Central memory CD8-positive, alpha-beta T cell (primary cell): ENCODE measurements around the gene FAM114A1.
A peak's percentile ranks its signal among the peaks of the same experiment; 100 is the strongest.

Experiments
- ATAC-seq: fragments of 150-1000 bp; cut with Tn5 transposase; replicated peaks from 2 replicates; pipeline ENCODE4 v1.10.0; 2022; ENCODE audit warnings: mild to moderate bottlenecking, moderate FRiP score, moderate number of reproducible peaks; ENCODE audit not compliant: poor library complexity, severe bottlenecking; ENCODE audit errors: extremely low read depth
- DNase-seq, 2 donors: peaks; one replicate each; pipeline ENCODE4 v3.0.0; 2021; ENCODE audit warnings: low spot score in 2 of 2
- H3K27ac Mint-ChIP-seq: one replicate; pipeline ENCODE4 v1.8.0; 2022; ENCODE audit warnings: low read depth, mild to moderate bottlenecking, moderate library complexity, mixed read lengths
- H3K27me3 Mint-ChIP-seq: one replicate; pipeline ENCODE4 v1.8.0; 2022; ENCODE audit warnings: mixed read lengths
- H3K36me3 Mint-ChIP-seq: one replicate; pipeline ENCODE4 v1.8.0; 2022; ENCODE audit warnings: mild to moderate bottlenecking, moderate library complexity, mixed read lengths; ENCODE audit not compliant: insufficient read depth
- H3K4me1 Mint-ChIP-seq: one replicate; pipeline ENCODE4 v1.8.0; 2022; ENCODE audit warnings: mixed read lengths
- H3K4me3 Mint-ChIP-seq: one replicate; pipeline ENCODE4 v1.8.0; 2022; ENCODE audit warnings: mild to moderate bottlenecking, moderate library complexity, mixed read lengths
- H3K9me3 Mint-ChIP-seq: one replicate; pipeline ENCODE4 v1.8.0; 2022; ENCODE audit warnings: mixed read lengths

FAM114A1 gene

GRCh38 chr4:38837334-38837733 lies 30.3 kb upstream of the FAM114A1 start:
- H3K4me3 Mint-ChIP-seq, result peak overlapping the region; percentile 43

GRCh38 chr4:38837849-38838248 lies 29.8 kb upstream of the FAM114A1 start:
- DNase-seq (no peak), ATAC-seq (no peak)
- Mint-ChIP-seq H3K27me3 (peaks cover 2% of the 10 kb centered on the region), H3K27ac (peak overlapping the region; percentile 41), H3K4me3 (peak overlapping the region; percentile 43), H3K36me3 (no peaks in the 10 kb centered on the region), H3K4me1 (peaks cover 20% of the 10 kb centered on the region), H3K9me3 (peaks cover 7% of the 10 kb centered on the region)

More at GRCh38 chr4:38837334-38837733, 30.3 kb upstream of the FAM114A1 start:
- Mint-ChIP-seq H3K9me3 (peaks cover 7% of the 10 kb centered on the region), H3K36me3 (no peaks in the 10 kb centered on the region), H3K4me1 (peaks cover 20% of the 10 kb centered on the region), H3K27me3 (no peaks in the 10 kb centered on the region), H3K27ac (peak overlapping the region; percentile 41)
- ATAC-seq (no peak), DNase-seq (no peak)

- H3K9me3 Mint-ChIP-seq, result no peaks in the 10 kb centered on the region
- DNase-seq, result no peak
- H3K4me1 Mint-ChIP-seq, result peaks cover 9% of the 10 kb centered on the region
- peaks cover 7% of the 10 kb centered on the region for H3K27me3 Mint-ChIP-seq
- H3K4me3 Mint-ChIP-seq, result no peak overlapping the region
- H3K36me3 Mint-ChIP-seq, result no peaks in the 10 kb centered on the region
- H3K27ac Mint-ChIP-seq, result no peak overlapping the region
- no peak for ATAC-seq
Observed at GRCh38 chr4:38842994-38843393, 24.6 kb upstream of the FAM114A1 start.

DNA sequence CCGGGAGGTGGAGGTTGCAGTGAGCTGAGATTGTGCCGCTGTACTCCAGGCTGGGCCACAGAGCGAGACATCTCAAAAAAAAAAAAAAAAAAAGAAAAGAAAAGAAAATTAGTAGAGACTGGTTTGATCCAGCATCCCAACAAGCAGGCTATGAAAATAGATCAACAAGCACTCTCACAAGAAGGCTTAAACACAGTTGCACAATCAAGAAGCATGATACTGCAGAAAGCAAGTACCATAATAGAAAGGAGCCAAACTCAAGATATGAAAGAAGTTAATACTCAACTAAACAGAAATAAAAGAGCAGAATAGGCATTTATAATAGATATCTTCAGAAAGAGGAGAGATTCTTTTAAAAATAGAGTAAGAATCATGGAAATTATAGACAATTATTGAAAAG lies 21.6 kb upstream of the FAM114A1 start:
- no peak overlapping the region for H3K27ac Mint-ChIP-seq
- no peaks in the 10 kb centered on the region for H3K36me3 Mint-ChIP-seq
- no peak for DNase-seq
- no peak for ATAC-seq
- H3K4me3 Mint-ChIP-seq, result no peak overlapping the region
- H3K27me3 Mint-ChIP-seq, result peaks cover 19% of the 10 kb centered on the region
- no peaks in the 10 kb centered on the region for H3K4me1 Mint-ChIP-seq
- H3K9me3 Mint-ChIP-seq, result peaks cover 6% of the 10 kb centered on the region

GRCh38 chr4:38855466-38855865 lies 12.1 kb upstream of the FAM114A1 start:
- Mint-ChIP-seq H3K27ac (no peak overlapping the region), H3K4me3 (peak overlapping the region; percentile 67), H3K27me3 (peaks cover under 1% of the 10 kb centered on the region), H3K9me3 (no peaks in the 10 kb centered on the region), H3K36me3 (peaks cover 5% of the 10 kb centered on the region), H3K4me1 (peaks cover 13% of the 10 kb centered on the region)
- no peak for DNase-seq
- ATAC-seq, result no peak

DNA sequence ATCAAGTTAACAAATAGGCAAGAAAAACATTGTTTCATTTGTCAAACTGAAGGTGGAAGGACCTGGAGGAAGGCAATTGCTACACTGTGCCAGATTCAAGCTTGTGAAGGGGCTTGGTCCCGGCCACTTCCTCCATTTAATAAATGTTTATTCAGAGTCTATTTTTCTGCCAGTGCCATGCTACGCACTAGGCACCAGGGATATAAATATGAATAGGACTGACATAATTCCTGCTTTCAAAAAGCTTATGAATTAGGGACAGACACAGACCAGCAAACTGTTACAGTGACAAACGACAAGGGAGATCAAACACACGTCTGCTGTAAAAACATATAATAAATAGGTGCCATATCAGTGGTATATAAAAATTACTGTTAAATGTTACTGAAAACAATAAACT lies 11.6 kb upstream of the FAM114A1 start:
- Mint-ChIP-seq H3K9me3 (no peaks in the 10 kb centered on the region), H3K36me3 (peaks cover 5% of the 10 kb centered on the region), H3K4me1 (peaks cover 13% of the 10 kb centered on the region), H3K27me3 (peaks cover 3% of the 10 kb centered on the region), H3K27ac (peak overlapping the region; percentile 9), H3K4me3 (peak overlapping the region; percentile 67)
- no peak for DNase-seq
- ATAC-seq, result peak; percentile 41

DNA sequence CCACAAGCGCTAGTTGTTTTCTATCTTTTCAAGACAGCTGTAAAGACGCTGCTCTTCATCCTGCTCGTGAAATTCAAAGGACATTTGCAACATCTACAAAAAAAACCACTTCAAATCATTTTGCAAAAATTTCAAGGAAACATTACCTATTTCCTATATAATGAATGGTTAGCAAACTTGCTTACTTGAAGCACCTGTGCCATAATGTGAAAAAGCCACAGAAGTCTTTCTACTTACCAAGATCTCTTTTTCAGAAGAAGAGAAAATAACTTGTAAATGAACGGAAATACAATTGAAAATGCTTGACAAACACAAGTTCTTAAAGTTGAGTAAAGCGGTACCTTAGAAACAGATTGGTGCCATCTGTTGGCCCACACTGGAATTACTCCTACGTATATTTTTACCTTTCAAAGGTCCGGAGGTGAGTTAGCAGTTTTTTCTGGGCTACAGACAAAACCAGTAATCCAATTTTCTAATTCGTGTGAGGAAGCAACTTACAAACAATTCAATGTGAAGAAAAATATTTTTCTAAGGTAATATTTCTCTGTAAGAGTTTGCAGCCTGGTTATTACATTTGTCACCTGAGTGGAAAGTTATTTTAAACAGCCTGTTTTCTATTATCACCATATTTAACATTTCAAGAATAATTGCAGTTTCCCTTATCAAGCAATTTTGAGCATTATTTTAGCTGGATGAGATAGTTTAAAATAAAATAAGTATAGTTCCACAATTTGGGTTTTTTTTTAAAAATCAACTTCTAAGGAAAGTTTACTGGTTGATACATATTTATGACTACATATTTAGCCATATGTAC lies 10.9 kb upstream of the FAM114A1 start, which contains the start of gene TLR6:
TSS of gene TLR6 (minus strand) at position 294 of the 814 bp plus-strand sequence. CDS start 27,344 bp downstream, outside the sequence.
- ATAC-seq, result peak; percentile 60
- Mint-ChIP-seq H3K4me3 (peak within 1 kb of the TSS; percentile 67), H3K36me3 (peaks cover 5% of the 10 kb centered on the region), H3K27ac (peak within 1 kb of the TSS; percentile 9), H3K27me3 (peaks cover 10% of the 10 kb centered on the region), H3K4me1 (peaks cover 13% of the 10 kb centered on the region), H3K9me3 (no peaks in the 10 kb centered on the region)
- DNase-seq, result peak; percentile 41 to 42

- DNase-seq (no peak), ATAC-seq (no peak)
- H3K36me3 Mint-ChIP-seq, result peaks cover 5% of the 10 kb centered on the region
- H3K9me3 Mint-ChIP-seq, result no peaks in the 10 kb centered on the region
- peaks cover 13% of the 10 kb centered on the region for H3K4me1 Mint-ChIP-seq
- no peak overlapping the region for H3K27ac Mint-ChIP-seq
- no peak overlapping the region for H3K4me3 Mint-ChIP-seq
- peaks cover 18% of the 10 kb centered on the region for H3K27me3 Mint-ChIP-seq
Observed at GRCh38 chr4:38857354-38858096, 10.1 kb upstream of the FAM114A1 start.

DNA sequence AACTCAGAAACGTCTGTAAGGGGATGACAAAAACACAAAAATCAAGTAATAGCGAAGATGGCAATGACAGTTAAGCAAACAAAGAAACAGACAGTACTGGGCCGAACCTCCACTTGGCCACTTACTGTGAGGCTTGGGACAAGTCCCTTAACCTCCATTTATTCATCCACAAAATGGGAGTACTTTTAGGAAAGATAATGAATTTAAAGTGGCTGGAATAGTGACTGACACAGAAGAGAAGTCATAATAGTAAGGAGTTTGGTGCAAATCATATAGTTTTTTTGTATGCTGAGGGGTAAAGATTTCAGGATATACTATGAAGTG lies 9.5 kb upstream of the FAM114A1 start:
- H3K36me3 Mint-ChIP-seq, result peaks cover 5% of the 10 kb centered on the region
- ATAC-seq (no peak), DNase-seq (no peak)
- peaks cover 13% of the 10 kb centered on the region for H3K4me1 Mint-ChIP-seq
- no peak overlapping the region for H3K27ac Mint-ChIP-seq
- no peaks in the 10 kb centered on the region for H3K9me3 Mint-ChIP-seq
- no peak overlapping the region for H3K4me3 Mint-ChIP-seq
- H3K27me3 Mint-ChIP-seq, result peaks cover 23% of the 10 kb centered on the region

- H3K27me3 Mint-ChIP-seq, result peaks cover 38% of the 10 kb centered on the region
- no peak overlapping the region for H3K27ac Mint-ChIP-seq
- peaks cover 13% of the 10 kb centered on the region for H3K4me1 Mint-ChIP-seq
- no peak for DNase-seq
- no peak for ATAC-seq
- H3K36me3 Mint-ChIP-seq, result peaks cover 5% of the 10 kb centered on the region
- H3K4me3 Mint-ChIP-seq, result no peak overlapping the region
- no peaks in the 10 kb centered on the region for H3K9me3 Mint-ChIP-seq
Observed at GRCh38 chr4:38859501-38859900, 8.1 kb upstream of the FAM114A1 start.

DNA sequence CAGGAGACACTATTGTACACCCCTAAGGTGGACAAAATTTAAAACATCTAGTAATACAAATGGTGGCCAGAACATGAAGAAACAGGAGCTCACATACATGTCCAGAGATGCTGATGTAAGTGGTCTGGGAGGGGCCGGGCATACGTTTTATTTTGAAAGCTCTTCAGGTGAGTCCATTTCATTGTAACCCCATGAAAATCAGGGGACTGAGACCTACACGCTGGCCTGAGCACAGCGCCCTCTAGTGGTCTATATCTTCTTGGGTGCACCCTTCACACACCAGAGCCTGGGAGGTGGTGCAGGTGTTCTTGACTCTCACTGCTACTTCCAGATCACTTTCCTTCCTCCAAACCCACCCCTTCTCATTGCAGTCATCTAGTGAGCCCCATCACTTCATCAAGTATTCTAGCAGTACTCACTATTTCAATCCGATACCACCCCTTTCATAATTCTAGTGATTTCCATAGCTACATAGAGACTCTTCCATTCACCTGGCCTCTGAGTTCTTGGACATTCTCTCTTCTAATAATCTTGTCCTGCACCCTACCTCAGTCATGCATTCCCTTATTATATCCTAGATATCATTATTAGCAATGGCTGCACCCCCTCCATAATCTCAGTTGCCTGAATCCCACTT lies 6.7 kb upstream of the FAM114A1 start:
- ATAC-seq, result peak; percentile 54
- Mint-ChIP-seq H3K36me3 (peaks cover 5% of the 10 kb centered on the region), H3K9me3 (no peaks in the 10 kb centered on the region), H3K27me3 (peaks cover 49% of the 10 kb centered on the region), H3K27ac (no peak overlapping the region), H3K4me3 (no peak overlapping the region), H3K4me1 (peaks cover 8% of the 10 kb centered on the region)
- peak; percentile 33 to 35 for DNase-seq

GRCh38 chr4:38861791-38862190 lies 5.8 kb upstream of the FAM114A1 start:
- Mint-ChIP-seq H3K27me3 (peaks cover 49% of the 10 kb centered on the region), H3K9me3 (no peaks in the 10 kb centered on the region), H3K27ac (no peak overlapping the region), H3K4me3 (no peak overlapping the region), H3K36me3 (peaks cover 5% of the 10 kb centered on the region), H3K4me1 (no peaks in the 10 kb centered on the region)
- DNase-seq (no peak), ATAC-seq (no peak)
